HepG2 (cell line): ENCODE results near the gene GNL2.

Experiments used
- CAMTA2 ChIP-seq: sonication (generic); formaldehyde crosslinking; IDR thresholded peaks from 2 replicates; pipeline ENCODE4 v1.4.0; 2020; ENCODE audit warnings: mild to moderate bottlenecking, missing genetic modification reagents, borderline replicate concordance
- CHD4 ChIP-seq: fragments of 200-600 bp; sonication (generic); IDR thresholded peaks from 2 replicates; pipeline ENCODE4 v1.7.0; 2017; ENCODE audit warnings: mild to moderate bottlenecking, low read length, borderline replicate concordance
- EP300 ChIP-seq, 3 experiments: sonication (generic) in 1 of 3; formaldehyde crosslinking in 1 of 3; IDR thresholded peaks; 2 replicates each; pipeline versions ENCODE4 v1.5.1 to v1.6.1; 2011 to 2020; ENCODE audit warnings: low read depth in 2 of 3, low read length in 2 of 3, borderline replicate concordance in 1 of 3, improper control_type of control experiment in 1 of 3, mild to moderate bottlenecking in 1 of 3, missing genetic modification reagents in 1 of 3, moderate library complexity in 1 of 3
- PREB ChIP-seq: sonication (generic); formaldehyde crosslinking; IDR thresholded peaks from 2 replicates; pipeline ENCODE4 v1.4.0; 2020; ENCODE audit warnings: missing genetic modification reagents
- TF ChIP-seq, protein P1 (sequence below): sonication (generic); formaldehyde crosslinking; conservative IDR thresholded peaks from 2 replicates; pipeline ENCODE4 v1.4.0; 2020; ENCODE audit warnings: missing genetic modification reagents
- TF ChIP-seq, protein P2 (sequence below): sonication (generic); formaldehyde crosslinking; IDR thresholded peaks from 2 replicates; pipeline ENCODE4 v1.5.1; 2020; ENCODE audit warnings: mild to moderate bottlenecking, missing genetic modification reagents, borderline replicate concordance

DNA sequence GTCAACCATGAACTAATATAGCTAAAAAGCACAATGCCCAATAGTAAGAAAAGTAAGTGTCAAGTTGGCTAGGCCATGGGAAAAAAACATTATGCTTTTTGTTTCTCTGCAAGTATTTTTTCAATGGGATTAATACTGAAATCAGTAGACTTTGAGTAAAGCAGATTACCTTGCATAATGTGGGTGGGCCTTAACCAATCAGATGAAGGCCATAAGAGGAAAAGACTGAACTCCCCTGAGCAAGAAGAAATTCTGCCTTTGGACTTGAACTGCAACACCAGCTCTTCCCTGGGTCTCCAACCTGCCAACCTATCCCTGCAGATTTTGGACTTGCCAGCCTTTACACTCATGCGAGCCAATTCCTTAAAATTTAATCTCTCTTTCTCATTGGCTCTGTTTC is 45.3 kb upstream of the GNL2 start:
- TF ChIP-seq CHD4 (no peak), CAMTA2 (no peak), PREB (CRISPR knock-in tag) (no peak), EP300 (IDR thresholded peaks at IDR 0.05; ENCODE audit: low read depth in 2 of 2, low read length in 2 of 2) (no peak), EP300 (CRISPR knock-in tag; IDR thresholded peaks at IDR 0.05; ENCODE audit: borderline replicate concordance) (no peak)
- TF ChIP-seq, protein P1, sequence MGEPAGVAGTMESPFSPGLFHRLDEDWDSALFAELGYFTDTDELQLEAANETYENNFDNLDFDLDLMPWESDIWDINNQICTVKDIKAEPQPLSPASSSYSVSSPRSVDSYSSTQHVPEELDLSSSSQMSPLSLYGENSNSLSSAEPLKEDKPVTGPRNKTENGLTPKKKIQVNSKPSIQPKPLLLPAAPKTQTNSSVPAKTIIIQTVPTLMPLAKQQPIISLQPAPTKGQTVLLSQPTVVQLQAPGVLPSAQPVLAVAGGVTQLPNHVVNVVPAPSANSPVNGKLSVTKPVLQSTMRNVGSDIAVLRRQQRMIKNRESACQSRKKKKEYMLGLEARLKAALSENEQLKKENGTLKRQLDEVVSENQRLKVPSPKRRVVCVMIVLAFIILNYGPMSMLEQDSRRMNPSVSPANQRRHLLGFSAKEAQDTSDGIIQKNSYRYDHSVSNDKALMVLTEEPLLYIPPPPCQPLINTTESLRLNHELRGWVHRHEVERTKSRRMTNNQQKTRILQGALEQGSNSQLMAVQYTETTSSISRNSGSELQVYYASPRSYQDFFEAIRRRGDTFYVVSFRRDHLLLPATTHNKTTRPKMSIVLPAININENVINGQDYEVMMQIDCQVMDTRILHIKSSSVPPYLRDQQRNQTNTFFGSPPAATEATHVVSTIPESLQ (CRISPR knock-in tag): no peak
- TF ChIP-seq, protein P2, sequence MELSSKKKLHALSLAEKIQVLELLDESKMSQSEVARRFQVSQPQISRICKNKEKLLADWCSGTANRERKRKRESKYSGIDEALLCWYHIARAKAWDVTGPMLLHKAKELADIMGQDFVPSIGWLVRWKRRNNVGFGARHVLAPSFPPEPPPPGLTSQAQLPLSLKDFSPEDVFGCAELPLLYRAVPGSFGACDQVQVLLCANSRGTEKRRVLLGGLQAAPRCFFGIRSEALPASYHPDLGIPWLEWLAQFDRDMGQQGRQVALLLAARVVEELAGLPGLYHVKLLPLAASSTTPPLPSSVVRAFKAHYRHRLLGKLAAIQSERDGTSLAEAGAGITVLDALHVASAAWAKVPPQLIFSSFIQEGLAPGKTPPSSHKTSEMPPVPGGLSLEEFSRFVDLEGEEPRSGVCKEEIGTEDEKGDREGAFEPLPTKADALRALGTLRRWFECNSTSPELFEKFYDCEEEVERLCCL (CRISPR knock-in tag): no peak
